ENCODE data around the gene POU2F3.

The POU2F3 gene

GRCh38 chr11:120365512-120365911 is 125.6 kb downstream of the POU2F3 start:
- no peak for TF ChIP-seq CTCF (IDR thresholded peaks at IDR 0.05)
- peaks cover 67% of the 10 kb centered on the region for H3K27me3 ChIP-seq
- H3K36me3 ChIP-seq: no peaks in the 10 kb centered on the region
- H3K9me3 ChIP-seq: no peaks in the 10 kb centered on the region
- H3K27ac ChIP-seq: no peak overlapping the region
- no peaks in the 10 kb centered on the region for H3K4me1 ChIP-seq (ENCODE audit: control insufficient read depth in 1 of 2, insufficient read depth in 1 of 2, low read depth in 1 of 2, low read length in 1 of 2)
- H3K4me3 ChIP-seq (ENCODE audit: low read depth in 1 of 2, low read length in 1 of 2): no peak overlapping the region

All from neutrophil (primary cell).